Rectal smooth muscle tissue (tissue), 1 donor: ENCODE measurements around the gene SERINC4.
"Not testable (repeated sequence)": the region's sequence is repeated elsewhere in the genome, so short reads cannot be mapped to it uniquely, and the experiment has no call there.

ENCODE experiments used
- H3K27ac ChIP-seq: one replicate; pipeline ENCODE4 v1.7.0; 2013; ENCODE audit warnings: low read depth, low read length, inconsistent platforms
- H3K27me3 ChIP-seq: one replicate; pipeline ENCODE4 v1.7.0; 2013; ENCODE audit warnings: low read length; ENCODE audit not compliant: control insufficient read depth, insufficient read depth
- H3K36me3 ChIP-seq: one replicate; pipeline ENCODE4 v1.7.0; 2013; ENCODE audit warnings: low read length; ENCODE audit not compliant: control insufficient read depth, insufficient read depth
- H3K4me1 ChIP-seq: one replicate; pipeline ENCODE4 v1.7.0; 2013; ENCODE audit warnings: low read length; ENCODE audit not compliant: control insufficient read depth, insufficient read depth
- H3K4me3 ChIP-seq: one replicate; pipeline ENCODE4 v1.7.0; 2013; ENCODE audit warnings: low read length
- H3K9ac ChIP-seq: one replicate; pipeline ENCODE4 v1.7.0; 2013; ENCODE audit warnings: low read length

Gene SERINC4

DNA sequence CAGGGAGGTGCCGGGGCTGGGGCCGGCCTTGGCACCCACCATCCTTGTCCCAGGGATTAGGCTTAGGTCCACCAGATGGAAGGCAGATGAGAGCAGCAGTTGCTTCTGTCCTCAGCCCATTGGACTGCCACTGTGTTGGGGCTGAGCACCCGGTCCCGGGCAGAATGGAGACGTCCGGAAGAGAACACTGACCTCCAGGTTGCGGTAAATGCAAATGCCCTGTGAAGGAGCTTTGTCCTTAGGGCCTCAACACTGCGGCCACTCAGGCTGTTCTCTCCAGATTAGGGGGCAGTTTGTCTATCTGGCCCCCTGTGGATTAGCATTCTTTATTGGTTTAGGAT, at the start of gene SERINC4:
Gene SERINC4 (minus strand): TSS at position 276 of the 341 bp plus-strand sequence. CDS start 234 bp downstream, at position 42.
- Histone ChIP-seq H3K4me3 (peak within 1 kb of the TSS; percentile 99), H3K27ac (peak within 1 kb of the TSS; percentile 92), H3K4me1 (peaks cover 18% of the 10 kb centered on the region), H3K9ac (peak within 1 kb of the TSS; percentile 95), H3K36me3 (peaks cover 15% of the 10 kb centered on the region), H3K27me3 (no peaks in the 10 kb centered on the region)

DNA sequence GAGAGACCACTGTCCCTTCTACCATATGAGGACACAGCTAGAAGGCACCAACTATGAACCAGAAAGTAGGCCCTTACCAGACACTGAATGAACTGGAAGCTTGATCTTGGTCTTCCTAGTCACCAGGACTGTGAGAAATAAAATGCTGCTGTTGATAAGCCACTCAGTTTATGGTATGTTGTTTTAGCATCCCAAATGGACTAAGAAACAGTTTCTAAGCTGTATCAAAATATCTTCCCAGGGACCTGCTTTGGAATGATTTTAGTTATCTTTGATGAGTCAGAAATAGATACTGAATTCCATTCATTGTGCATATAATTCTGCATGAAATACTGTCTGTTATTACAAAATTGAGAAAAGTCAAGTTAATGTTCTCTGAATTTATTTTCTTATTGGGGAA, 45.4 kb upstream of the SERINC4 start:
- H3K27ac ChIP-seq = no peak overlapping the region
- no peak overlapping the region for H3K4me3 ChIP-seq
- H3K36me3 ChIP-seq = no peaks in the 10 kb centered on the region
- no peak overlapping the region for H3K9ac ChIP-seq
- H3K27me3 ChIP-seq = no peaks in the 10 kb centered on the region
- H3K4me1 ChIP-seq = no peaks in the 10 kb centered on the region

DNA sequence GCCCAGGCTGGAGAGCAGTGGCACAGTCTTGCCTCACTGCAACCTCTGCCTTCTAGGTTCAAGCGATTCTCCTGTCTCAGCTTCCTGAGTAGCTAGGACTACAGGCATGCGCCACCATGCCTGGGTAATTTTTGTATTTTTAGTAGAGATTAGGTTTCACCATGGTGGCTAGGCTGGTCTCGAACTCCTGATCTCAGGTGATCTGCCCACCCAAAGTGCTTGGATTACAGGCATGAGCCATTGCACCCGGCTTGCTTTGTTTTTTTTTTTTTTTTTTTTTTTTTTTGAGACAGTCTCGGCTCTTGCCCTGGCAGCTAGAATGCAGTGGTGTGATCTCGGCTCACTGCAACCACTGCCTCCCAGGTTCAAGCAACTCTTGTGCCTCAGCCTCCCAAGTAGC, 32.5 kb upstream of the SERINC4 start:
- H3K27ac ChIP-seq, H3K4me3 ChIP-seq, H3K4me1 ChIP-seq, H3K9ac ChIP-seq, H3K36me3 ChIP-seq, H3K27me3 ChIP-seq: not testable (repeated sequence)

DNA sequence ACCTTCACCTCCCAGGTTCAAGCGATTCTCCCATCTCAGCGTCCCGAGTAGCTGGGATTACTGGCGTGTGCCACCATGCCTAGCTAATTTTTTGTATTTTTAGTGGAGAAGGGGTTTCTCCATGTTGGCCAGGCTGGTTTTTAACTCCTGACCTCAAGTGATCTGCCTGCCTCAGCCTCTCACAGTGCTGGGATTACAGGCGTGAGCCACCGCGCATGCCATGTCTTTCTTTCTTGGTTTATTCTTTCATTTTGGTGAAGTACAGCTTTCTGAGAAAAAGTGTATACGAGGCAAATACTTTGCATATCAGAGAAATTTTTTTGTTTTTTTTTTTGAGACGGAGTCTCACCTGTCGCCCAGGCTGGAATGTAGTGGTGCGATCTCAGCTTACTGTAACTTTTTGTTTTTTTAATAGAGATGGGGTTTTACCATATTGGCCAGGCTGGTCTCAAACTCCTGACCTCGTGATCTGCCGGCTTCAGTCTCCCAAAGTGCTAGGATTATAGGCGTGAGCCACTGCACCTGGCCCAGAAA, 31.6 kb upstream of the SERINC4 start:
- not testable (repeated sequence) for H3K27ac ChIP-seq, H3K36me3 ChIP-seq

DNA sequence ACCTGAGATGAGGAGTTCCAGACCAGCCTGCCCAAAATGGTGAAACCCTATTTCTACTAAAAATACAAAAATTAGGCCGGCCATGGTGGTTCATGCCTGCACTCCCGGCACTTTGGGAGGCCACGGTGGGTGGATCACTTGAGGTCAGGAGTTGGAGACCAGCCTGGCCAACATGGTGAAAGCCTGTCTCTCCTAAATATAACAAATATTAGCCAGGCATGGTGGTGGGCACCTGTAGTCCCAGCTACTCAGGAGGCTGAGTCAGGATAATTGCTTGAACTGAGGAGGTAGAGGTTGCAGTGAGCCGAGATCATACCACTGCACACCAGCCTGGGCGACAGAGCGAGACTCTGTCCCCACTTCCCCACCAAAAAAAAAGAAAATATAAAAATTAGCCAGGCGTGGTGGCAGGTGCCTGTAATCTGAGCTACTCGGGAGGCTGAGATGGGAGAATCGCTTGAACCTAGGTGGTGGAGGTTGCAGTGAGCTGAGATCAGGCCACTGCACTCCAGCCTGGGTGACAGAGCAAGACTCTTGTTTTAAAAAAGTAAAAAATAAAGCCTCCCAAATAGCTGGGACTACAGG, 30.8 kb upstream of the SERINC4 start:
- H3K27me3 ChIP-seq, H3K36me3 ChIP-seq, H3K4me3 ChIP-seq, H3K4me1 ChIP-seq, H3K9ac ChIP-seq, H3K27ac ChIP-seq: not testable (repeated sequence)

More for the DNA sequence above, 31.6 kb upstream of the SERINC4 start:
- not testable (repeated sequence) for H3K4me3 ChIP-seq, H3K27me3 ChIP-seq, H3K4me1 ChIP-seq, H3K9ac ChIP-seq

DNA sequence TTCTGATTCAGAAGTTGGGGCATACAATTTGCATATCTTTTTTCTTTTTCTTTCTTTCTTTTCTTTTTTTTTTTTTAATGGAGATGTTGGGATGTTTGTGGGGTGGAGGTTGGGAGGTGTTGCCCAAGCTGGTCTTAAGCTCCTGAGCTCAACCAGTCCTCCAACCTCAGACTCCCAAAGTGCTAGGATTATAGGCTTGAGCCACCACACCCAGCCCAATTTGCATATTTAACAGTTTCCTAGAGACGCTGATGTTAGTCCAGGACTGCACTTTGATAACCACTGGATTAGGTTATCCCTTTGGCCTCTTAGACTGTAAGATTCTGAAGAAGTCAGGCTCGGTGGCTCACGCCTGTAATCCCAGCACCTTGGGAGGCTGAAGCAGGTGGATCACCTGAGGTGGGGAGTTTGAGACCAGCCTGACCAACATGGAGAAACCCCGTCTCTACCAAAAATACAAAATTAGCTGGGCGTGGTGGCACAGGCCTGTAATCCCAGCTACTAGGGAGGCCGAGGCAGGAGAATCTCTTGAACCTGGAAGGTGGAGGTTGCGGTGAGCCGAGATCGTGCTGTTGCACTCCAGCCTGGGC, 30.0 kb upstream of the SERINC4 start:
- H3K9ac ChIP-seq, H3K4me3 ChIP-seq, H3K36me3 ChIP-seq, H3K4me1 ChIP-seq, H3K27ac ChIP-seq, H3K27me3 ChIP-seq: not testable (repeated sequence)

DNA sequence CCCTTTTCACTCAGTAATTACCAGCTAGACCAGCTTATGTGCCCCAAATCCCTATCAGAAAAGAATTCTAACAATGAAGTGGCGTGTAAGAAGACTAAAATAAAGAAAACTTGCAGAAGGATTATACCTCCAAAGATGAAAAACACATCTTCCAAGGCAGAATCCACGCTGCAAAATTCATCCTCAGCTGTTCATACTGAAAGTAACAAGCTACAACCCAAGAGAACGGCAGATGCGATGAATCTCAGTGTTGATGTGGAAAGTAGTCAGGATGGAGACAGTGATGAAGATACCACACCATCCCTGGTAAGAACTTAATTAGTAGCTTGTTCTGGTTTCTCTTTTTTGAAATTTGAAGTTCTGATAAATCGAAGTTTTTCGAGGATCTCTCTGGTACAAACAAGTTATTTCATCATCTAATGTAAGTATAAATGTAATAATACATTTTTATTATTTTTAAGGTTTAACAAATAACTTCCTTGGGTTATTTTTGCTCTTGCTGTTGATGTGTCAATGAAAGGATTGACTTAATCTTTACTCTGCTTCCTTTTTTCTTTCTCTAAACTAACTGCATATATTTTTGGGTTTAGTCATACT, 28.1 kb upstream of the SERINC4 start:
- no peaks in the 10 kb centered on the region for H3K4me1 ChIP-seq
- H3K27ac ChIP-seq = no peak overlapping the region
- no peak overlapping the region for H3K9ac ChIP-seq
- no peak overlapping the region for H3K4me3 ChIP-seq
- no peaks in the 10 kb centered on the region for H3K36me3 ChIP-seq
- H3K27me3 ChIP-seq = no peaks in the 10 kb centered on the region

DNA sequence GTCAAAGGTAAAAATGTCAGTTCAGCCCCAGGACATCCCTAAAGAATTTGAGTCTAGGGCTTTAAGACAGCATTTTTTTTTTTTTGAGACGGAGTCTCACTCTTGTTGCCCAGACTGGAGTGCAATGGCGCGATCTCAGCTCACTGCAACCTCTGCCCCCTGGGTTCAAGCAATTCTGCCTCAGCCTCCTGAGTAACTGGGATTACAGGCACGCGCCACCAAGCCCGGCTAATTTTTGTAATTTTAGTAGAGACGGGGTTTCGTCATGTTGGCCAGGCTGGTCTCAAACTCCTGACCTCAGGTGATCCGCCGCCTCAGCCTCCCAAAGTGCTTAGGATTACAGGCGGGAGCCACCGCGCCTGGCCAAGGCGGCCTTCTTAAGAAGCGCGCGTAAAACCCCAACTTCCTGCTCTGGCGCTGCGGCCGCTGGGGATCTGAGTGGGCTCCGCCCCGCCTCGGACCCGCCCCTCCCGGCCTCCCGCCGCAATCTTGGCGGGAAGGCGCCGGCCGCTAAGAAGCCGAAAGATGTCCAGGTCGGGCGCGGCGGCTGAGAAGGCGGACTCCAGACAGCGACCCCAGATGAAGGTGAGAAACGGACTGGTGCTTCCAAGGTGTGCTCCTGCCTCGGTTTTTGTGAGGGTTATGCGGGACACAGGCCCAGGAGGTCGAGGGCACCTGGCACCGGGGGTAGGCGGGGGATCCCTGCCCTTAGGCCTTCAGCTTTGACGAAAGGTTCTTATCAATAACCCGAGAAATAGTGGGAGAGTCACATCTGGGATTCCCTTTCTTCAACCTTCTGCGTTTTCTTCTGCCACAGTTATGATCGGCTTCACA, 26.7 kb upstream of the SERINC4 start, which contains the start of gene WDR76:
Gene WDR76 (plus strand): TSS at position 495 of the 834 bp plus-strand sequence. CDS start 31 bp downstream, at position 526.
- no peaks in the 10 kb centered on the region for H3K4me1 ChIP-seq

DNA sequence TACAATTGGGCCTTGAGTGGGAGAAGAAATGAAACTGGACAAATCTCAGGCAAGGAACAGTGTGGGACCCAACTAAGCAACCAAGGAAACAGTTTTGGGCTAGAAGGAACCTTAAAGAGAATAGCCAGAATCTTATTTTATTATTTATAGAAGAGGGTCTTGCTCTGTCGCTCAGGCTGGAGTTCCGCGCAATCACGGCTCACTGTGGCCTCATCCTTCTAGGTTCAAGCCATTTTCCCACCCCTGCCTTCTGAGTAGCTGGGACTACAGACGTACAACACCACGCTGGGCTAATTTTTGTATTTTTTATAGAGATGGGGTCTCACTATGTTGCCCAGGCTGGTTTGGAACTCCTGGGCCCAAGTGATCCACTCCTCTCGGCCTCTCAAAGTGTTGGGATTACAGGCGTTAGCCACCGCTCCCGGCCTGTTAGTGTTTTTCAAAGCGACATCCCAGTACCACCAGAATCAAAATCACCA, 26.0 kb upstream of the SERINC4 start:
- Histone ChIP-seq H3K4me3 (peak overlapping the region; percentile 87), H3K27me3 (no peaks in the 10 kb centered on the region), H3K4me1 (no peaks in the 10 kb centered on the region), H3K27ac (no peak overlapping the region), H3K9ac (no peak overlapping the region), H3K36me3 (no peaks in the 10 kb centered on the region)

More for the DNA sequence above, 26.7 kb upstream of the SERINC4 start, which contains the start of gene WDR76:
- Histone ChIP-seq H3K9ac (peak within 1 kb of the TSS; percentile 73), H3K4me3 (peak within 1 kb of the TSS; percentile 87), H3K36me3 (no peaks in the 10 kb centered on the region), H3K27ac (peak within 1 kb of the TSS; percentile 61), H3K27me3 (no peaks in the 10 kb centered on the region)

DNA sequence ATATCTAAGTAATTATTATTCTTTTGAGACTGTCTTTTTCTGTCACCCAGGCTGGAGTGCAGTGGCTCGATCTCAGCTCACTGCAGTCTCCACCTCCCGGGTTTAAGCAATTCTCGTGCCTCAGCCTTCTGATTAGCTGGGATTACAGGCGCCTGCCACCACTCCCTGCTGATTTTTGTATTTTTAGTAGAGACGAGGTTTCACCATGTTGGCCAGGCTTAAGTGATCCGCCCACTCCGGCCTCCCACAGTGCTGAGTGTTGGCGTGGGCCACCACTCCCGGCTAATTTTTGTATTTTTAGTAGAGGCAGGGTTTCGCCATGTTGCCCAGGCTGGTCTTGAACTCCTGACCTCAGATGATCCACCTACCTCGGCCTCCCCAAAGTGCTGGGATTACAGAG, 25.3 kb upstream of the SERINC4 start:
- H3K4me1 ChIP-seq, H3K9ac ChIP-seq, H3K4me3 ChIP-seq, H3K27ac ChIP-seq, H3K27me3 ChIP-seq, H3K36me3 ChIP-seq: not testable (repeated sequence)

DNA sequence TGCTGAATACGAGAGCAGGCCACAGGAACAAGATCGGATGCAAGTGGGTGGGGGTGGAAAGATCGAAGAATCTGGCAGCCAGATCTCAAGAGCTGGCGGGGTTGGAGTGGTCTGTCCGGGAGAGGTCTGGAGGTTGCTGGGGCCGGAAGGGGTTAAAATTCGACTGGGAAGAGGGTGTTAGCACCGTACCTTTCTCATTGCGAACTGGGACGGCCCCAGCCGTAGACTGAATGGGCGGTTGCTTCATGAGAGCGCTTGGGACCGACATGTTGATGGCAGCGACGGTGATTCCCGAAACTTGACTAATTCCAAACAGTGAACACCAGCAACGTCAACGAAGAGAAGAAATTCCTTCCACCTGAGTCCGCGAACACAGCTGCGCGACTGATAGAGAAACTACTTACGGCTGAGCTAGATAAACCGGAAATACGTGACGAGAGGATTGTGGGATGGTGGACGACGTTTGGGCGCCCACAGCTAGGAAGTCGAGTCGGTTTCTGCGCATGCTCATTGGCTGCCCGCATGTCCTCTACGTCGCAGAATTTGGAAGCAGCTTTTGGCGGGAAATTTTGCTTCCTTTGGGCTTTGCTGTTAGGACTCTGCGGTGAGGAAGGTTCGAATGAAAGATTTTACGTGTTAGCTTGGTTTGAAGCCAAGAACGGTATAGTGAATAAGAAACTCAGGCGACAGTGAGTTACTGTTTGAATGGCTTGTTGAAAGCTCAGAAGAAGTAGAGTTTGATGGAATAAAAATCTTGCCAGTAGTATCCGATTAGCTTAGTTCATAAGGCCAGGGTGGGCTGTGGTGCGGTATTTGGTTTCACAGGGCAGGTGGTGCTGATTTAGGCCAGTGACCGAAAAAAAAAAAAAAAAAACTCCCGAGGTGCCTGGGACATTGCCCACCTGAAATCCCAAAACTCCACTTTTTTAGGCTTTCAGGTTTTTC, 24.6 kb upstream of the SERINC4 start, which contains the start of gene MFAP1:
Gene MFAP1 (minus strand): TSS at position 389 of the 945 bp plus-strand sequence. CDS start 121 bp downstream, at position 268.
- peak within 1 kb of the TSS; percentile 91 for H3K9ac ChIP-seq
- H3K36me3 ChIP-seq = no peaks in the 10 kb centered on the region
- H3K4me3 ChIP-seq = peak within 1 kb of the TSS; percentile 98
- no peaks in the 10 kb centered on the region for H3K27me3 ChIP-seq
- no peaks in the 10 kb centered on the region for H3K4me1 ChIP-seq
- peak within 1 kb of the TSS; percentile 85 for H3K27ac ChIP-seq
